Measurements from ENCODE around the gene TENM3.
A peak's percentile ranks its signal among the peaks of the same experiment; 100 is the strongest.

The TENM3 gene

GRCh38 chr4:182828360-182829025, 585.3 kb downstream of the TENM3 start:
- DNase-seq = peak; percentile 31

- DNase-seq = no peak
Measured at GRCh38 chr4:182829196-182829595, 586.0 kb downstream of the TENM3 start.

- DNase-seq = no peak
Measured at GRCh38 chr4:182831376-182831775, 588.2 kb downstream of the TENM3 start.

GRCh38 chr4:182832352-182833120, 589.3 kb downstream of the TENM3 start:
- DNase-seq = no peak

- DNase-seq = no peak
Measured at GRCh38 chr4:182835006-182835740, 592.0 kb downstream of the TENM3 start.

GRCh38 chr4:182837831-182838230, 594.6 kb downstream of the TENM3 start:
- no peak for DNase-seq

- no peak for DNase-seq
Measured at GRCh38 chr4:182838535-182838934, 595.3 kb downstream of the TENM3 start.

GRCh38 chr4:182839256-182839655, 596.1 kb downstream of the TENM3 start:
- DNase-seq = no peak

GRCh38 chr4:182840108-182840507, 596.9 kb downstream of the TENM3 start:
- DNase-seq = no peak

GRCh38 chr4:182842104-182842600, 599.0 kb downstream of the TENM3 start:
- no peak for DNase-seq

GRCh38 chr4:182842759-182843390, 599.7 kb downstream of the TENM3 start:
- DNase-seq = no peak

- DNase-seq = no peak
Measured at GRCh38 chr4:182843808-182844325, 600.7 kb downstream of the TENM3 start.

- no peak for DNase-seq
Measured at GRCh38 chr4:182845618-182846017, 602.4 kb downstream of the TENM3 start.

GRCh38 chr4:182846036-182846435, 602.8 kb downstream of the TENM3 start:
- DNase-seq = no peak

GRCh38 chr4:182847576-182848450, 604.6 kb downstream of the TENM3 start:
- DNase-seq = no peak

- no peak for DNase-seq
Measured at GRCh38 chr4:182848685-182849084, 605.5 kb downstream of the TENM3 start.
